ENCODE data around the gene FOXD2. TPM values are rescaled to one million over a fixed set of nuclear protein-coding genes. Genes with fewer than 3 reads are reported as not detected.

FOXD2 gene
- under 1 TPM; 0.50 to 0.71 TPM for total RNA-seq

DNA sequence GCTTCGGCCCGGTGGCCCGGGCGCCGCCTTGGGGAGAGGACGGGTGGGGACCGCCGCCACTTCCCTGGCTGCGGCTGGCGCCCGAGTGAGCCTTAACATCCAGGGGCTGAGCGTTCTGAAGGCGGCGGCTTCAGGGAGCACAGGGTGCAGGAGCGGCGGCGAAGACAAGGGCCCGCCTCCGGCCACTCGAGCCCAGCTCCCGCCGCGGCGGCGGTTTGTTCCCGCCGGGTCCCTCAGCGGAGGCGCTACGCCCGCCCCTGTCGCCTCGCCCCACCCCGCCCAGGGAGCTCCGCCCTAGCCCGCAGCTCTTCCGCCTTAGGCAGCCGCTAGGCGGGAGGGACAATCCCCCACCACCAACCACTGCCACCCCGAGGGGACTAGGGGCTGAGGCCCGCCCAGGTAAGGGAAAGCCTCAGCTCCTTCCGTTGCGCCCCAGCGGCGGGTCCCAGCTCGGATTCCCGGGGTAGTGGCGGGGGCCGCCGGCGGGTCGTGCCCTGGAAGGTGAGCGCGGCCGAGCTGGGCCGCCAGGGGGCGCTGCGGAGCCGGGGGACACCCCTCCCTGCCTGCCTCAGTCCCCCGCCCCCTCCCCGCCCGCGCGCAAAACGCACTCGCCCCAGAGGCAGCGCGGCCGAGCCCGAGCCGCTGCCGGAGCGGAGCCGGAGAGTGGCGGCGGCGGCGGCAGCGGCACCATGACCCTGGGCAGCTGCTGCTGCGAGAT, at the start of gene FOXD2:
FOXD2 (plus strand) TSS at position 598 of the 718 bp plus-strand sequence; CDS start at position 690, 92 bp downstream.
- Mint-ChIP-seq H3K4me1 (peaks cover 21% of the 10 kb centered on the region), H3K4me3 (peak within 1 kb of the TSS; percentile 95), H3K27ac (peak within 1 kb of the TSS; percentile 90), H3K27me3 (peaks cover 29% of the 10 kb centered on the region), H3K9me3 (no peaks in the 10 kb centered on the region), H3K36me3 (peaks cover 14% of the 10 kb centered on the region)
- ATAC-seq (ENCODE audit: low read depth) (peak; percentile 88), DNase-seq (peak; percentile 99)
- POLR2A ChIA-PET, result interaction anchor here (0.6 to 1.2 kb wide), 7 partner anchors 12 to 289 kb away, joined by 3 to 4 read pairs (median 3); no protein-coding TSS in a partner anchor

DNA sequence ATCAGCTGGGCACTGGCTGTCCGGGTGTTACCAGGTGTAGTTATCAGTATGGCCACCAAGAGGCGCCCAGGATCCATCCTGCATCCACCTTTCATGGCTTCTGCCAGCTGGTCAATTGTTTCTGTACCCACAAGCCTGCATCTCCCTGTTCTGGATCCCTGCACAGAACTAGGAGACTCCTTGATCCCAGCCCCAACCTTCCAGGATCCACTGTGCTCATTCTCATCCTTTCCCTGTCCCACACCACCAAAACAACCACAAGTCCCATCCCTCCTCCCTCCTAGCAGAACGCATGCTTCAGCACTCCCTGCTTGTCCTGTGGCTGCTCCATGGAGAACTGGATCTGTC, 49.0 kb upstream of the FOXD2 start:
- Mint-ChIP-seq H3K4me3 (no peak overlapping the region), H3K36me3 (no peaks in the 10 kb centered on the region), H3K9me3 (no peaks in the 10 kb centered on the region), H3K4me1 (no peaks in the 10 kb centered on the region), H3K27ac (no peak overlapping the region), H3K27me3 (peaks cover 21% of the 10 kb centered on the region)
- POLR2A ChIA-PET, result no interaction called here
- ATAC-seq (ENCODE audit: low read depth) (peak; percentile 79), DNase-seq (peak; percentile 56)

DNA sequence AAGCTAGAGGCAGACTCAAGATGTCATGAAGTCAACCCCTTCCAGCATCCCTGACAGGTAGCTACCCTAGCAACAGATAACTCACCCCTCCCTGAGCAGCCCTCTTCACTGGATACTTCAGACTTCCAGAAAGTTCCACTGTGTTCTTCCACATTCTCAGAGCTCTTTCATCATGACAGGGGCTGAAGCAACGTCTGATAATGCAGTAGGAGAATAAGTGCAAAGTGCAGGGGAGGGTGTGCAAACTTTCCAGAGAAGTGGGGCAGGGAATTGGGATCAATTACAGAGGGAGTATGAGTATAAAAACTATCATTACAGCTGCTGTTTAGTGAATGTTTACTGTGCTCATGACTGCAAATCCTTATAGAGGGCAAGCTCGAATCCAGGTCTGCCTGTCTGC, 48.1 kb upstream of the FOXD2 start:
- ATAC-seq (ENCODE audit: low read depth) (no peak), DNase-seq (no peak)
- no peaks in the 10 kb centered on the region for H3K36me3 Mint-ChIP-seq
- no peak overlapping the region for H3K4me3 Mint-ChIP-seq
- peaks cover 23% of the 10 kb centered on the region for H3K27me3 Mint-ChIP-seq
- POLR2A ChIA-PET, result no interaction called here
- H3K9me3 Mint-ChIP-seq, result no peaks in the 10 kb centered on the region
- H3K27ac Mint-ChIP-seq, result no peak overlapping the region
- no peaks in the 10 kb centered on the region for H3K4me1 Mint-ChIP-seq

DNA sequence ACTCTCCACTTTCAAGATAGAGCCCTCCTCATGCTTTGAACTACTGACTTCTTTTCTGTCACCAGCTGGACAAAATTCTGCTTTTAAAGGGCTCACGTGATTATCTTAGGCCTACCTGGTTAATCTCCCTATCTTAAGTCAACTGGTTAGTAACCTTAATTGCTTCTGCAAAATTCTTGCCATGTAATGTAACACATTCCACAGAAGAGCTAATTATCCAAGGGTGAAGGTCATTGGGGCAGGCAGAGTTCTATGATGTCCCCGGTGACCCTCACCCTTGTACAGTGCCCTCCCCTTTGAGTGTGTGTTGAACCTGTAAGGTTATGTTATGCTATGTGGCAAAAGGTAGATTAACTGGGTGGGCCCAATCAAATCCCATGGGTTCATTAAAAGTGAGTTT, 47.0 kb upstream of the FOXD2 start:
- Mint-ChIP-seq H3K27me3 (peaks cover 30% of the 10 kb centered on the region), H3K9me3 (no peaks in the 10 kb centered on the region), H3K4me3 (no peak overlapping the region), H3K27ac (no peak overlapping the region), H3K4me1 (no peaks in the 10 kb centered on the region), H3K36me3 (no peaks in the 10 kb centered on the region)
- POLR2A ChIA-PET, result no interaction called here
- no peak for DNase-seq
- ATAC-seq (ENCODE audit: low read depth), result no peak

DNA sequence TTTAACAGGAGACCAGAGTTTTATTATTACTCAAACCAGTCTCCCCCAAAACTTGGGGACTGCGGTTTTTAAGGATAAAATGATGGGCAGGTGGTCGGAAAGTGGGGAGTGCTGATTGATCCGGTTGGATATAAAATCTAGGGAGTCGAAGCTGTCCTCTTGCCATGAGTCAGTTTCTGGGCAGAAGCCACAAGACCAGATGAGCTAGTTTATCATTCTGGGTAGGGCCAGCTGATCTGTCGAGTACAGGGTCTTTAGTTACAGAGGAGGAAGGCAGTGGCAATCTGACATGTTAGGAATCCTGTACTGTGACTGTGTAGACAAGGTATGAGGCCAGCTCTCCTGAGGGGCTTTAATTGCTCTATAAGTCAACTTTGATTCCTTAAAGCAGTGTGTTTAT, 44.7 kb upstream of the FOXD2 start:
- POLR2A ChIA-PET, result no interaction called here
- Mint-ChIP-seq H3K36me3 (no peaks in the 10 kb centered on the region), H3K27ac (no peak overlapping the region), H3K27me3 (peaks cover 34% of the 10 kb centered on the region), H3K9me3 (no peaks in the 10 kb centered on the region), H3K4me1 (no peaks in the 10 kb centered on the region), H3K4me3 (no peak overlapping the region)
- DNase-seq (no peak), ATAC-seq (ENCODE audit: low read depth) (no peak)

DNA sequence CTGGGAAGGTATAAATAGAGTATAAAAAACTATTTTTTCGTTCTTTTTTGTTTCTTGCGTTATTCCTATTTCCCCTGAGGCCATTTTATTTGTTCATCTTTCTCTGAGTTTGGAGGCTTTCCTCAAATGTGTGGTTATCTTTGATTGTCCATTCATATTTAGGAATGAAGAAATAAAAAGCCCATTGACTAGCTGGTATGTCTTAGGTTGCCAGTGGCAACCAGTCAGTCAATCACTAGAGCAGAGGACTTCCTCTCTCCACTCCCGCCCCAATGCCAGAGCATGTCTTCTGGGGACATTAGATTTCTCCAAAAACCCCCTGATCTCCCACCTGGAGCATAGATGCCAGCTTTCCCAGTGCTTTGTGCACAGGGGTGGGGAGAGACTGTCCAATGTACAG, 42.4 kb upstream of the FOXD2 start:
- Mint-ChIP-seq H3K4me3 (no peak overlapping the region), H3K36me3 (no peaks in the 10 kb centered on the region), H3K27me3 (peaks cover 31% of the 10 kb centered on the region), H3K4me1 (no peaks in the 10 kb centered on the region), H3K27ac (no peak overlapping the region), H3K9me3 (no peaks in the 10 kb centered on the region)
- no peak for DNase-seq
- POLR2A ChIA-PET, result no interaction called here
- ATAC-seq (ENCODE audit: low read depth), result no peak

DNA sequence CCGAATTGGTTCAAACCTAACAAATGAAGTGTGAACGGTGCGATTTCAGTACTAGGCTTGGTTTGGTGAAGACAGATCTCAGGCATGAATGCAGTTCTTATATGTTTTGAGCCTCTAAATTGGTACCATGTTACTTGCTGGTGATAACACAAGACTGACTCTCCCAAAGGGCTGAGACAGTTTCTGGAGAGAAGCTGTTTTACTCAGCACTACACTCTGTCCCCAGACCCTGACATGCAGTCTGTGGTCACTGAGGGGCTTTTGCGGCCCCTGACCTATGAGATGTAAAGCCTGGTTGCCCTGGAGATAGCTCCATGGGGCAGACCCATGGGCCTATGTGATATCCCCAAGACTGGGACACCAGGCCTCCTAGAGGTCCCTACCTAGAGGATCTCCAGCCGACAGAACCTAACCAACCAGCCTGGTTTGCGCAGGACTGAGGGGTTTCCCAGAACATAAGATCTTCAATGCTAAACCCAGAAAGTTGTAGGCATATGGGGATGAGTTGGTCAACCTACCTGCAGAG, 41.1 kb upstream of the FOXD2 start:
- DNase-seq (no peak), ATAC-seq (ENCODE audit: low read depth) (no peak)
- Mint-ChIP-seq H3K27me3 (peaks cover 30% of the 10 kb centered on the region), H3K27ac (no peak overlapping the region), H3K9me3 (no peaks in the 10 kb centered on the region), H3K4me1 (no peaks in the 10 kb centered on the region), H3K4me3 (no peak overlapping the region), H3K36me3 (no peaks in the 10 kb centered on the region)
- POLR2A ChIA-PET, result no interaction called here

DNA sequence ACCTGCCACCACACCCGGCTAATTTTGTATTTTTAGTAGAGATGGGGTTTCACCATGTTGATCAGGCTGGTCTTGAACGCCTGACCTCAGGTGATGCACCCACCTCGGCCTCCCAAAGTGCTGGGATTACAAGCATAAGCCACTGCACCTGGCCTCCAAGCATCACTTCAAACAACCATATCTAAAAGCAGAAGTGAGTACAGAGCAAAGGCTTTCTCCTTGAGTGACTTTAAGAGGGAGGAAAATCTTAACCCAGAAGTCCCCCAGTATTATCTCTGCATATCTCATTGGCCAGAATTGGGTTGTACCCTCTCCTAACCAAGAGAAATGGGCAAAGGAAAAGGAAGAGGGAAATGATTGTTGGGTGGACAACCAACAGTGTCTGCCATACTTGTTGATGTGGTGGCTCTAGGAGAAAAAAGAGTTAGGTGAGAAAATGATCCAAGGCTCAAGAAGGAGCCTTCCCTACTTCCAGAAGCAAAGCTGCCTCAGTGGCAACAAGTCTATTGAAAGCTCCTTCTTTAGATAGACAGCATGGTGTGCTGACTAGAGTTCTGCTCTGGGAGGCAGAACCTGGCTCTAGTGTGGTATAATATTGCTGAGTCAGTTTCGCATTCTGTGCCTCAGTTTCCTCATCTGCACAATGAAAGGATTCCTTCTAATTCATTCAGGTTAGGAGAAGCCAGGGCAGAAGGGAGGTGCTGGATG, 38.6 kb upstream of the FOXD2 start:
- Mint-ChIP-seq H3K9me3 (no peaks in the 10 kb centered on the region), H3K36me3 (no peaks in the 10 kb centered on the region), H3K4me1 (no peaks in the 10 kb centered on the region), H3K4me3 (no peak overlapping the region), H3K27ac (no peak overlapping the region), H3K27me3 (peaks cover 26% of the 10 kb centered on the region)
- no peak for ATAC-seq (ENCODE audit: low read depth)
- DNase-seq, result no peak
- POLR2A ChIA-PET, result no interaction called here

DNA sequence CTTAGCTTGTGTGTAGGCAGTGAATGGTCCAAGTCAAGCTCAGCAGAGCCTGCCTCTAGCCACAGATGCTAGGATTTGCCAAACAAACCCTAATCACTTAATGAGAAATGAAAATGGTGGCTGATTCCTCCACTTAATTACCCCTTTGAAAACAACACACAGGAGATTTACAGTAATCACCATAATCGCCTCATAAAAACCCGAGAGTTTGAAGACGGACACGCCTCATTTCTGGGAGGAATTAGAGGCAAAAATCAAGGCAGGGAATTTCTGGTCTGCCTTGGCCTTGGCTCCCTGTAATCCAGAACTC, 38.0 kb upstream of the FOXD2 start:
- peaks cover 26% of the 10 kb centered on the region for H3K27me3 Mint-ChIP-seq
- POLR2A ChIA-PET, result no interaction called here
- DNase-seq (no peak), ATAC-seq (ENCODE audit: low read depth) (no peak)
- no peak overlapping the region for H3K4me3 Mint-ChIP-seq
- H3K4me1 Mint-ChIP-seq, result no peaks in the 10 kb centered on the region
- no peaks in the 10 kb centered on the region for H3K36me3 Mint-ChIP-seq
- no peaks in the 10 kb centered on the region for H3K9me3 Mint-ChIP-seq
- H3K27ac Mint-ChIP-seq, result no peak overlapping the region

DNA sequence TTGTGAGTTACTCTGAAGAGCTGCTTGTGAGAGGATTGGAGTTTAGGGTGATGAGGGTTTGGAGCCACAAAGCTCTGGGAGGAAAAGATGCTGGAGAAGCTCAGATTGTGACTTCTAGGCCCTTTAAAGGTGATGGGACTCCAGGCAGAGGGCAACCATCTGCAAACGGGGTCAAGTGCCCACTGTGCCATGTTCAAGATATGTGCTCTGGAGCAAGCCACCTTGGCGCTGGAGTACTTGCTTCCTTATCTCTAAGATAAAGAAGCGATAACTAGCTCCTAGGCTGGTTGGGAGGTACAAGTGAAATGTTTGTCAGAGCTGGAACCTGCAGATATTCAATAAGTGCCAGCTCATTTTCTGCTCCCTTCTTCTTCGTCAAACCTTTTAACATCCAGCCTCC, 36.1 kb upstream of the FOXD2 start:
- Mint-ChIP-seq H3K27ac (no peak overlapping the region), H3K36me3 (no peaks in the 10 kb centered on the region)

DNA sequence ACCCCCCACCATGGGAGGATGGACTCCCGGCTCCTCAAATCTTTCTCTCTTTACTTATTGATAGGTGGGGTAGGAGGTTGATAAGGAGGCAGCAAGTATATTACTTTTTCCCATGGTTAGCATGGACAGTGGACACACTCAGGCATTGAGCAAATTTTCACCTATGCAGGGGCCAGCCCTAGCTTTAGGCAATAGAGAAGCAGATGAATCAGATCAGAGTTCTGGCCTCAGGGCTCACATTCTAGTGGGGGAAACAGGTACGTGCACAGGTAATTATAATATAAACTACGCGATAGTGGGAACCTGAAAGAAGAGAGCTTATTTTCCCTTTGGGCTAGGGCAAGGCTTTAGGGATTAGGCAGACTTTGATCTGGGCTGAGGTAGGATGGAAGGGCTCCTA, 35.3 kb upstream of the FOXD2 start:
- DNase-seq (no peak), ATAC-seq (ENCODE audit: low read depth) (no peak)
- Mint-ChIP-seq H3K4me3 (no peak overlapping the region), H3K27ac (no peak overlapping the region), H3K4me1 (no peaks in the 10 kb centered on the region), H3K36me3 (no peaks in the 10 kb centered on the region), H3K27me3 (peaks cover 16% of the 10 kb centered on the region), H3K9me3 (no peaks in the 10 kb centered on the region)
- POLR2A ChIA-PET, result no interaction called here

More for the DNA sequence above, 36.1 kb upstream of the FOXD2 start:
- H3K27me3 Mint-ChIP-seq, result peaks cover 18% of the 10 kb centered on the region
- DNase-seq (no peak), ATAC-seq (ENCODE audit: low read depth) (no peak)
- H3K9me3 Mint-ChIP-seq, result no peaks in the 10 kb centered on the region
- POLR2A ChIA-PET, result no interaction called here
- H3K4me3 Mint-ChIP-seq, result no peak overlapping the region
- H3K4me1 Mint-ChIP-seq, result no peaks in the 10 kb centered on the region

DNA sequence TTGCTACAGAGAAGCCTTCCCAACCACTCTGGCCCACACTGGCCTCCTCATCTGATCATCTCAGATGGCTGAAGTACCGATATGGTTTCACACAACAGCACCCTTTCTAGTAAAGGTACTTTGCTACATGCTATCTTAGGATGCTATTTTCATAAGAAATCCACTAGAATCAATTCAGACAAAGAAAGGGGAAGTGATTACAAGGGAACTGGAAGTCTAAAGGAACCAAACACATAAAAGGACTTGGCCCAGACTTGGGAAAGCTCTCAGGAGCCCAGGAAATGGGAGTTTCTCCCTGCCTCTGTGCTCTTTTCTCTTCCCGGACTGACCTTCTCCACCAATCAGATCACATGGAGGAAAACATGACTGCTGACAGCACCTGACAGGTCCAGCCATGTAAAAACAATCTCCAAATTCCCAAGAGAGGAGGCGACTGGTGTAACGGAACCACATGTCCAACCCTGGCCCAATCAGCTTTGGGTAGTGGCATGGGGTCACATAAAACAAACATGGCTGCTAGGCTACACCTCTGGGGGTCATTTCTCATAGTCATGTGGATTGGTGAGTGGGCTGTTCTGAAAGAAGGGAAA, 34.4 kb upstream of the FOXD2 start:
- no peaks in the 10 kb centered on the region for H3K4me1 Mint-ChIP-seq
- no peaks in the 10 kb centered on the region for H3K9me3 Mint-ChIP-seq
- peaks cover 20% of the 10 kb centered on the region for H3K27me3 Mint-ChIP-seq
- POLR2A ChIA-PET, result no interaction called here
- no peak for DNase-seq
- no peak overlapping the region for H3K4me3 Mint-ChIP-seq
- H3K27ac Mint-ChIP-seq, result no peak overlapping the region
- ATAC-seq (ENCODE audit: low read depth), result no peak
- H3K36me3 Mint-ChIP-seq, result no peaks in the 10 kb centered on the region

DNA sequence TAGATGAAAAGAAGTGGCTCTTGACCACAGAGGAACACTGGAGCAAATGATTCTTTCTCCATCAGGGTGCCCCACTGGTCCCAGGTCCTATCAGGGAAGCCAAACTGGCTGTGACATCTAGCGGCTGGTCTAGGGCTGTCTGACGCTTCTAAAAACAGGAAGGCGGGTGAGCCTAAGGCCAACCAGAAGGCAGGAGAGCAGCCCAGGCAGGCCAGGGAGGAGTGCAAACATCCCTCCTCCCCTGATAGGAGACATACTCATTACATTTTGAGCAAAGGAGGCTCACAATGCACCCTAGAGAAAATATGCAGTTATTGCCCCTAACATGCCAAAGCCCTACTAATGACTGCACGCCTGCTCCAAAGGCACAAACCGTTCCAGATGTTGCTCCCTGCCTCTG, 32.1 kb upstream of the FOXD2 start:
- Mint-ChIP-seq H3K27me3 (peaks cover 23% of the 10 kb centered on the region), H3K27ac (no peak overlapping the region), H3K4me3 (no peak overlapping the region), H3K9me3 (no peaks in the 10 kb centered on the region), H3K36me3 (no peaks in the 10 kb centered on the region), H3K4me1 (no peaks in the 10 kb centered on the region)
- DNase-seq (no peak), ATAC-seq (ENCODE audit: low read depth) (no peak)
- POLR2A ChIA-PET, result no interaction called here

DNA sequence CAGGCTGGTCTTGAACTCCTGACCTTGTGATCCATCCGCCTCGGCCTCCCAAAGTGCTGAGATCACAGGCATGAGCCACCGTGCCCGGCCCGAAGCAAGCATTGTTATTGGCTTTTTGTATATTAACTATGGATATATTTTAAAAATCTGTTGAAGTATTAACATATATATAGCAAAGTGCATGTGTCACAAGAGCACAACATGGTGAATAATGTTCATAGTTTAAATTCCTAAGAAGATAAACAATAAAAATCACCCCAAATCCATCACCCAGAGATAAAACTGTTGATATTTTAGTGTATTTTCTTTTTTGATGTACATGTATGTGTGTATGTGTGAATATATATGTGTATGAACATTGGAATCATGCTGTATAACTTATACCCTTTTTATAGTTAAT, 30.9 kb upstream of the FOXD2 start:
- POLR2A ChIA-PET, result no interaction called here
- H3K27ac Mint-ChIP-seq, result no peak overlapping the region
- H3K4me1 Mint-ChIP-seq, result no peaks in the 10 kb centered on the region
- no peaks in the 10 kb centered on the region for H3K9me3 Mint-ChIP-seq
- no peaks in the 10 kb centered on the region for H3K36me3 Mint-ChIP-seq
- ATAC-seq (ENCODE audit: low read depth) (no peak), DNase-seq (no peak)
- H3K27me3 Mint-ChIP-seq, result peaks cover 17% of the 10 kb centered on the region
- H3K4me3 Mint-ChIP-seq, result no peak overlapping the region

All from activated naive CD8-positive, alpha-beta T cell treated with anti-CD3 and anti-CD28 coated beads, Interleukin-2, amount 10 ng/mL, durations not matched to agents 7 days and 5 days (primary cell).